ENCODE data around the gene GNG5. TPM values are rescaled to one million over a fixed set of nuclear protein-coding genes. Genes with fewer than 3 reads are reported as not detected.

GNG5 gene
- polyA plus RNA-seq, 1 experiment: 124 TPM

- ChIA-PET POLR2A (interaction anchor here (1.2 kb wide), 1 partner anchor 25 kb away, joined by 5 read pairs; the partner anchor contains the start of genes GNG5 and SPATA1), CTCF (interaction anchor here (0.9 to 1.8 kb wide), 6 partner anchors 15 to 464 kb away, joined by 3 to 10 read pairs (median 4); no protein-coding TSS in a partner anchor)
- Histone ChIP-seq H3K27ac (ENCODE audit: low read depth, low read length) (no peak overlapping the region), H3K9me3 (ENCODE audit: control insufficient read depth, insufficient read depth, low read length) (no peaks in the 10 kb centered on the region; the same call in 1 of the 2 replicates), H3K27me3 (ENCODE audit: control insufficient read depth, insufficient read depth, low read length) (no peaks in the 10 kb centered on the region), H3K4me3 (ENCODE audit: low read depth, low read length) (peak overlapping the region; percentile 88)
- DNase-seq (ENCODE audit: low read depth, low spot score): no peak
- TF ChIP-seq CTCF (IDR thresholded peaks at IDR 0.05; ENCODE audit: low read depth, low read length): no peak
Measured at GRCh38 chr1:84480650-84481049, 25.7 kb downstream of the GNG5 start.

- Histone ChIP-seq H3K9me3 (ENCODE audit: control insufficient read depth, insufficient read depth, low read length) (no peaks in the 10 kb centered on the region; the same call in 1 of the 2 replicates), H3K4me3 (ENCODE audit: low read depth, low read length) (peak overlapping the region; percentile 88), H3K27me3 (ENCODE audit: control insufficient read depth, insufficient read depth, low read length) (no peaks in the 10 kb centered on the region), H3K27ac (ENCODE audit: low read depth, low read length) (no peak overlapping the region)
- CTCF ChIA-PET: interaction anchor here (0.7 to 1.8 kb wide), 7 partner anchors 15 to 465 kb away, joined by 3 to 10 read pairs (median 3); partner anchors contain the start of gene PRKACB
- DNase-seq (ENCODE audit: low read depth, low spot score): no peak
- POLR2A ChIA-PET: interaction anchor here (1.2 kb wide), 1 partner anchor 26 kb away, joined by 5 read pairs; the partner anchor contains the start of genes GNG5 and SPATA1
- TF ChIP-seq CTCF (IDR thresholded peaks at IDR 0.05; ENCODE audit: low read depth, low read length): no peak
Measured at GRCh38 chr1:84479998-84480397, 26.4 kb downstream of the GNG5 start.

- TF ChIP-seq CTCF (IDR thresholded peaks at IDR 0.05; ENCODE audit: low read depth, low read length): no peak
- peak within 1 kb of the TSS; percentile 88 for H3K27ac ChIP-seq (ENCODE audit: low read depth, low read length)
- no peaks in the 10 kb centered on the region for H3K27me3 ChIP-seq (ENCODE audit: control insufficient read depth, insufficient read depth, low read length)
- peak within 1 kb of the TSS; percentile 88 for H3K4me3 ChIP-seq (ENCODE audit: low read depth, low read length)
- H3K9me3 ChIP-seq (ENCODE audit: control insufficient read depth, insufficient read depth, low read length): no peaks in the 10 kb centered on the region; the same call in 1 of the 2 replicates
- POLR2A ChIA-PET: interaction anchor here (1.2 kb wide), 1 partner anchor 27 kb away, joined by 5 read pairs; the partner anchor contains the start of genes GNG5 and SPATA1
- DNase-seq (ENCODE audit: low read depth, low spot score): peak; percentile 39
- CTCF ChIA-PET: interaction anchor here (0.7 to 1.8 kb wide), 4 partner anchors 46 to 335 kb away, joined by 3 to 10 read pairs (median 4); partner anchors contain the start of gene PRKACB
Measured at GRCh38 chr1:84478876-84479868, 27.2 kb downstream of the GNG5 start, which contains the start of gene RPF1. Gene RPF1 (plus strand): TSS chr1:84479266. CDS start chr1:84479282, 16 bp downstream.

GRCh38 chr1:84476225-84476624, 30.2 kb downstream of the GNG5 start:
- H3K27me3 ChIP-seq (ENCODE audit: control insufficient read depth, insufficient read depth, low read length): no peaks in the 10 kb centered on the region
- ChIA-PET CTCF (interaction anchor here (0.6 to 1.6 kb wide), 2 partner anchors 278 to 435 kb away, joined by 3 to 5 read pairs; no protein-coding TSS in a partner anchor), POLR2A (interaction anchor here (0.5 kb wide), 1 partner anchor 111 kb away, joined by 3 read pairs; no protein-coding TSS in a partner anchor)
- H3K9me3 ChIP-seq (ENCODE audit: control insufficient read depth, insufficient read depth, low read length): no peaks in the 10 kb centered on the region; the same call in 1 of the 2 replicates
- TF ChIP-seq CTCF (IDR thresholded peaks at IDR 0.05; ENCODE audit: low read depth, low read length): no peak
- no peak overlapping the region for H3K4me3 ChIP-seq (ENCODE audit: low read depth, low read length)
- H3K27ac ChIP-seq (ENCODE audit: low read depth, low read length): no peak overlapping the region
- DNase-seq (ENCODE audit: low read depth, low spot score): no peak
